HG03432 (cell line): ENCODE measurements around the gene WWC1.

ENCODE experiments used
- ATAC-seq: cut with Tn5 transposase; IDR thresholded peaks from one replicate; pipeline ENCODE4 v1.9.1; 2021; ENCODE audit warnings: mild to moderate bottlenecking, moderate library complexity; ENCODE audit not compliant: unreplicated experiment

The WWC1 gene

GRCh38 chr5:168359820-168360460, 68.5 kb downstream of the WWC1 start:
- ATAC-seq = no peak

GRCh38 chr5:168360521-168361285, 69.3 kb downstream of the WWC1 start:
- ATAC-seq = no peak

GRCh38 chr5:168362097-168362885, 70.8 kb downstream of the WWC1 start:
- ATAC-seq = no peak

GRCh38 chr5:168364151-168364661, 72.8 kb downstream of the WWC1 start:
- no peak for ATAC-seq

GRCh38 chr5:168364750-168365550, 73.5 kb downstream of the WWC1 start:
- no peak for ATAC-seq

GRCh38 chr5:168365581-168366081, 74.2 kb downstream of the WWC1 start:
- no peak for ATAC-seq

- no peak for ATAC-seq
These were observed 74.7 kb downstream of the WWC1 start for GRCh38 chr5:168366116-168366515.

- ATAC-seq = no peak
These were observed 77.4 kb downstream of the WWC1 start for GRCh38 chr5:168368854-168369253.

GRCh38 chr5:168370831-168371230, 79.4 kb downstream of the WWC1 start:
- ATAC-seq = no peak

- peak; percentile 77 for ATAC-seq
These were observed 81.0 kb downstream of the WWC1 start for GRCh38 chr5:168372356-168372946.

GRCh38 chr5:168374532-168374931, 83.1 kb downstream of the WWC1 start:
- ATAC-seq = no peak

GRCh38 chr5:168375214-168375613, 83.8 kb downstream of the WWC1 start:
- ATAC-seq = no peak

- no peak for ATAC-seq
These were observed 86.1 kb downstream of the WWC1 start for GRCh38 chr5:168377525-168377924.

GRCh38 chr5:168378741-168379140, 87.3 kb downstream of the WWC1 start:
- ATAC-seq = no peak

- no peak for ATAC-seq
These were observed 91.0 kb downstream of the WWC1 start for GRCh38 chr5:168382421-168382820.

- ATAC-seq = no peak
These were observed 99.0 kb downstream of the WWC1 start for GRCh38 chr5:168390491-168390890.

- ATAC-seq = no peak
These were observed 102.3 kb downstream of the WWC1 start for GRCh38 chr5:168393773-168394172.

GRCh38 chr5:168400429-168401220, 109.2 kb downstream of the WWC1 start:
- no peak for ATAC-seq

- ATAC-seq = no peak
These were observed 109.8 kb downstream of the WWC1 start for GRCh38 chr5:168401226-168401625.
